ENCODE data around the gene ATG7. TPM values are rescaled to one million over a fixed set of nuclear protein-coding genes. Genes with fewer than 3 reads are reported as not detected.

ATG7 gene
- polyA plus RNA-seq, 4 donors = 7.8 to 16.3 (median 11.6) TPM

DNA sequence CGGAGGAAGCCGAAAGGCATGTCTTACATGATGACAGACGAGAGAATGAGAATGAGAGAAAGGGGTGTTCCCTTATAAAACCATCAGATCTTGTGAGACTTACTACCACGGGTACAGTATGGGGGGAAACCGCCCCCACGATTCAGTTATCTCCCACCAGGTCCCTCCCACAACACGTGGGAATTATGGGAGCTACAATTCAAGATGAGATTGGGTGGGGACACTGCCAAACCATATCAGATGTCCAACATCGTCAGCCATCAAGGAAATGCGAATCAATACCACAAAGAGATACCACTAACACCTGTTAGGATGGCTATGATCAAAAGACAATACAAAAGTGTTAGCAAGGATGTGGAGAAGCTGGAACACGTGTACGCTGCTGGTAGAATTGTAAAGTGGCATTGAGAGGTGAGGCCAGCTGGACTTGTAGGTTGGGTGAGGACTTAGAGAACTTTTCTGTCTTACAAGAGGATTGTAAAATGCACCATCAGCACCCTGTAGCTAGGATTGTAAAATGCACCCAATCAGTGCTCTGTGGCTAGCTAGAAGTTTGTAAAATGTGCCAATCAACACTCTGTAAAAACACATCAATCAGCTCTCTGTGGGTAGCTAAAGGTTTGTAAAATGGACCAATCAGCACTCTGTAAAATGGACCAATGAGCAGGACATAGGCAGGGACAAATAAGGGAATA is 334.0 kb downstream of the ATG7 start:
- H3K4me1 ChIP-seq (ENCODE audit: control insufficient read depth in 3 of 3, insufficient read depth in 2 of 3, low read depth in 1 of 3, low read length in 2 of 3) = peaks cover 7 to 16% (median 9%) of the 10 kb centered on the region in 3 donors
- no peak for FAIRE-seq
- WGBS, 3 donors = 75 to 87% (median 82%) methylated on average over 11 of the region's 11 CpGs

DNA sequence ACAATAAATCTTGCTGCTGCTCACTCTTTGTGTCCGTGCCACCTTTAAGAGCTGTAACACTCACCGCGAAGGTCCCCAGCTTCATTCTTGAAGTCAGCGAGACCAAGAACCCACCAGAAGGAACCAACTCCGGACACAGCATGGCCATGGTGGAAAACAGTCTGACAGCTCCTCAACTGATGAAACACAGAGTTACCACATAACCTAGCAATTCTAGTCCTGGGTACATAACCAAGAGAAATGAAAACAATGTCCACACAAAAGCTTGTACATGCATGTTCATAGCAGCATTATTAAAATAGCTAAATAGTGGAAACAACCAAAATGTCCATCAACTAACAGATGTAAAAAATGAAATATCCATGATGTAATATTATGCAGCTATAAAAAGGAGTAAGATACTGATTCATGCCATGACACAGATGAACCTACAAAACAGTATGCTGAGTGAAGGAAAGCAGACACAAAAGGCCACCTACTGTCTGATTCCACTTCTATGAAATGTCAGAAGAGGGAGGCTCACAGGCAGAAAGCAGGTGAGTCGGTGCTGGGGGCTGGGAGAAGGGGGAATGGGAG is 334.8 kb downstream of the ATG7 start:
- DNase-seq (no peak), FAIRE-seq (no peak)
- Histone ChIP-seq H3K4me1 (ENCODE audit: control insufficient read depth in 3 of 3, insufficient read depth in 2 of 3, low read depth in 1 of 3, low read length in 2 of 3) (peaks cover 9 to 21% (median 12%) of the 10 kb centered on the region in 3 donors), H3K27ac (ENCODE audit: low read depth in 1 of 3, low read length in 2 of 3) (no peak overlapping the region), H3K9me3 (ENCODE audit: control insufficient read depth in 2 of 2, insufficient read depth in 1 of 2, low read depth in 1 of 2, low read length in 1 of 2) (no peaks in the 10 kb centered on the region), H3K36me3 (ENCODE audit: control insufficient read depth in 3 of 3, insufficient read depth in 2 of 3, low read depth in 1 of 3, low read length in 3 of 3) (peaks cover 0 to 8% (median 2%) of the 10 kb centered on the region in 3 donors), H3K27me3 (ENCODE audit: control insufficient read depth in 3 of 3, insufficient read depth in 3 of 3, low read length in 3 of 3) (no peaks in the 10 kb centered on the region), H3K4me3 (ENCODE audit: low read depth in 1 of 3, low read length in 3 of 3) (no peak overlapping the region)
- WGBS, 3 donors = 89 to 95% (median 91%) methylated on average over 6 of the region's 6 CpGs

More for the DNA sequence above, 334.0 kb downstream of the ATG7 start:
- DNase-seq = no peak
- H3K27me3 ChIP-seq (ENCODE audit: control insufficient read depth in 3 of 3, insufficient read depth in 3 of 3, low read length in 3 of 3) = no peaks in the 10 kb centered on the region
- no peak overlapping the region for H3K4me3 ChIP-seq (ENCODE audit: low read depth in 1 of 3, low read length in 3 of 3)
- H3K27ac ChIP-seq (ENCODE audit: low read depth in 1 of 3, low read length in 2 of 3) = no peak overlapping the region
- H3K36me3 ChIP-seq (ENCODE audit: control insufficient read depth in 3 of 3, insufficient read depth in 2 of 3, low read depth in 1 of 3, low read length in 3 of 3) = peaks cover 0 to 8% (median 2%) of the 10 kb centered on the region in 3 donors
- no peaks in the 10 kb centered on the region for H3K9me3 ChIP-seq (ENCODE audit: control insufficient read depth in 2 of 2, insufficient read depth in 1 of 2, low read depth in 1 of 2, low read length in 1 of 2)

Other genes with a start within 250 kb of the ATG7 start
- gene HRH1, start 117.9 kb upstream of the ATG7 start, polyA plus RNA-seq = 1 to 10 TPM; 1.1 to 3.8 (median 1.5) TPM